ENCODE measurements around the gene ALDH1B1. TPM values are rescaled to one million over a fixed set of nuclear protein-coding genes. Genes with fewer than 3 reads are reported as not detected.

ALDH1B1 gene
- total RNA-seq, 1 donor from 2014 or later, result 47.5 TPM

DNA sequence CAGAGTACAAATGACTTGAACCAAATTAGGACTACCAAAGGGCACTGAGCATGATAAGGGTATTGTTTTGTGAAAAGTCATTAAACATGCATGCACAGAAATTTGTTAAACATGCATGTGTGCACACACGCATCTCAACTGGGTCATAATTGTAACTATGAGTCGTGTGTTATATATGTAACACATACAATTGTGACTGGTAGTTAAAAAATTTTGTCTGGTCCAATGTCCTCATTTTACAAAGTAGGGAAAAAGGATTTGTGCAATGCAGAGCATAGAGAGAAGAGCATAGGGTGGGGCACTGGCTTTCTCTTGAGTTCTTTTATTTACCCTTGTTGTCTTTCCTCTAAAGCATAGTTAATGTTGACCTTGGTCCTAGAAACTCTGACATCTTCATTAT lies 51.1 kb downstream of the ALDH1B1 start:
- H3K4me3 ChIP-seq (ENCODE audit: low read depth, low read length), result no peak overlapping the region
- TF ChIP-seq, protein P1, sequence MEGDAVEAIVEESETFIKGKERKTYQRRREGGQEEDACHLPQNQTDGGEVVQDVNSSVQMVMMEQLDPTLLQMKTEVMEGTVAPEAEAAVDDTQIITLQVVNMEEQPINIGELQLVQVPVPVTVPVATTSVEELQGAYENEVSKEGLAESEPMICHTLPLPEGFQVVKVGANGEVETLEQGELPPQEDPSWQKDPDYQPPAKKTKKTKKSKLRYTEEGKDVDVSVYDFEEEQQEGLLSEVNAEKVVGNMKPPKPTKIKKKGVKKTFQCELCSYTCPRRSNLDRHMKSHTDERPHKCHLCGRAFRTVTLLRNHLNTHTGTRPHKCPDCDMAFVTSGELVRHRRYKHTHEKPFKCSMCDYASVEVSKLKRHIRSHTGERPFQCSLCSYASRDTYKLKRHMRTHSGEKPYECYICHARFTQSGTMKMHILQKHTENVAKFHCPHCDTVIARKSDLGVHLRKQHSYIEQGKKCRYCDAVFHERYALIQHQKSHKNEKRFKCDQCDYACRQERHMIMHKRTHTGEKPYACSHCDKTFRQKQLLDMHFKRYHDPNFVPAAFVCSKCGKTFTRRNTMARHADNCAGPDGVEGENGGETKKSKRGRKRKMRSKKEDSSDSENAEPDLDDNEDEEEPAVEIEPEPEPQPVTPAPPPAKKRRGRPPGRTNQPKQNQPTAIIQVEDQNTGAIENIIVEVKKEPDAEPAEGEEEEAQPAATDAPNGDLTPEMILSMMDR (conservative IDR thresholded peaks at IDR 0.05; ENCODE audit: low read depth, low read length), result no peak
- no peak for DNase-seq (ENCODE audit: low read depth)

DNA sequence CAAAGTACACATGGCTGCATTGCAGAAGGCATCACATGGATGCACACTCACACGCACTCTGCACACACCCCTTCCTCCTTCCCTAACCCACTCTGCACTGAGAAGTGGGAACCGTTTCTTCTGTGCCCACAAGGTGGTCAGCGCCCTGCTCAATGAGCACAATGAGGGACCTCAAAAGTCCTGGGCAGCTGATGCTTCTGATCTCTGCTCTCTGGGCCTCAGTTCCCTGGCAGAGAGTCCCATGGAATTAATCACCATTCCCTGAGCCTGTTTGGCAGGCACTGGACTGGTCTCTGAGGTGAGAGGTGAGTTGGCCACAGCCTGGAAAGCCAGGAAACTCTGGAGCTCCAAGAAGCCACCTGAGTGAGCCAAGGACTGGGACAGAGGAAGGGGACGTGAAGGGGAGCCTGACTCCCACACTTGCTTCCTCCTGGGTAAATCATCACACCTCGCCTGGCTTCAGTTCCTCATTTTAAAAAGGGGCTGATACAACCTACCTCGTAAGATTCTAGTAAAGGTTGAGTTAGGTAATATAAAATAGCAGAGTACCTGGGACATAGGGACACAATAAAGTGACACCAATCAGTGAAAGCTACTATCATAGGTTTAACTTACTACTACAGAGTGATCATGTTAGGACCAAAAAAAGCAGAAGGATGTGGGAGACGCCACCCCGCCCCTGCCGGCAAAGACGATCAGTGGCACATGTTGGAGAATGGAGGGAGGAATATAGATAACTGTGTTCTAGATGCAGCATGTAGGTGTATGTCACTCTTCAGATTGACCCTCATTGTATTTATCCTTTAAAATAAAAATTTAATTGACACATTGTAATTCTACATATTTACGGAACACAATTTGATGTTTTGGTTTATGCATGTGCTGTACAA lies 52.9 kb downstream of the ALDH1B1 start:
- no peak for DNase-seq (ENCODE audit: low read depth)
- TF ChIP-seq, protein P1 (conservative IDR thresholded peaks at IDR 0.05; ENCODE audit: low read depth, low read length), result no peak
- H3K4me3 ChIP-seq (ENCODE audit: low read depth, low read length), result no peak overlapping the region

- TF ChIP-seq, protein P1 (conservative IDR thresholded peaks at IDR 0.05; ENCODE audit: low read depth, low read length), result no peak
- no peak overlapping the region for H3K4me3 ChIP-seq (ENCODE audit: low read depth, low read length)
- no peak for DNase-seq (ENCODE audit: low read depth)
These were observed 55.2 kb downstream of the ALDH1B1 start for GRCh38 chr9:38447703-38448102.

Other genes starting within 250 kb of the ALDH1B1 start
- 4.3 and 8.8 TPM in 2 replicates for gene IGFBPL1, start 31.8 kb downstream of the ALDH1B1 start, total RNA-seq
- 2.7 and 3.1 TPM in 2 replicates for gene ANKRD18A, start 227.9 kb downstream of the ALDH1B1 start, total RNA-seq

All from epithelial cell of proximal tubule (primary cell).